ENCODE measurements around the gene MAPK11. TPM values are rescaled to one million over a fixed set of nuclear protein-coding genes. Genes with fewer than 3 reads are reported as not detected.
A peak's percentile ranks its signal among the peaks of the same experiment; 100 is the strongest.
"Not testable (repeated sequence)": the region's sequence is repeated elsewhere in the genome, so short reads cannot be mapped to it uniquely, and the experiment has no call there.

MAPK11 gene
- total RNA-seq, 1 donor from 2014 or later, result 131 TPM

GRCh38 chr22:50275181-50276055 is 5.2 kb upstream of the MAPK11 start:
- Mint-ChIP-seq H3K27me3 (ENCODE audit: unreplicated experiment) (peaks cover 6% of the 10 kb centered on the region), H3K4me1 (ENCODE audit: low read depth, unreplicated experiment) (peaks cover 11% of the 10 kb centered on the region), H3K9me3 (ENCODE audit: unreplicated experiment) (peaks cover 5% of the 10 kb centered on the region), H3K4me3 (ENCODE audit: unreplicated experiment) (no peak overlapping the region), H3K27ac (ENCODE audit: unreplicated experiment) (peak overlapping the region; percentile 55), H3K36me3 (ENCODE audit: unreplicated experiment) (no peaks in the 10 kb centered on the region)
- TF ChIP-seq, protein P1, sequence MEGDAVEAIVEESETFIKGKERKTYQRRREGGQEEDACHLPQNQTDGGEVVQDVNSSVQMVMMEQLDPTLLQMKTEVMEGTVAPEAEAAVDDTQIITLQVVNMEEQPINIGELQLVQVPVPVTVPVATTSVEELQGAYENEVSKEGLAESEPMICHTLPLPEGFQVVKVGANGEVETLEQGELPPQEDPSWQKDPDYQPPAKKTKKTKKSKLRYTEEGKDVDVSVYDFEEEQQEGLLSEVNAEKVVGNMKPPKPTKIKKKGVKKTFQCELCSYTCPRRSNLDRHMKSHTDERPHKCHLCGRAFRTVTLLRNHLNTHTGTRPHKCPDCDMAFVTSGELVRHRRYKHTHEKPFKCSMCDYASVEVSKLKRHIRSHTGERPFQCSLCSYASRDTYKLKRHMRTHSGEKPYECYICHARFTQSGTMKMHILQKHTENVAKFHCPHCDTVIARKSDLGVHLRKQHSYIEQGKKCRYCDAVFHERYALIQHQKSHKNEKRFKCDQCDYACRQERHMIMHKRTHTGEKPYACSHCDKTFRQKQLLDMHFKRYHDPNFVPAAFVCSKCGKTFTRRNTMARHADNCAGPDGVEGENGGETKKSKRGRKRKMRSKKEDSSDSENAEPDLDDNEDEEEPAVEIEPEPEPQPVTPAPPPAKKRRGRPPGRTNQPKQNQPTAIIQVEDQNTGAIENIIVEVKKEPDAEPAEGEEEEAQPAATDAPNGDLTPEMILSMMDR (IDR thresholded peaks at IDR 0.05; ENCODE audit: partially characterized antibody, unreplicated experiment), result no peak
- DNase-seq, result peak; percentile 42

DNA sequence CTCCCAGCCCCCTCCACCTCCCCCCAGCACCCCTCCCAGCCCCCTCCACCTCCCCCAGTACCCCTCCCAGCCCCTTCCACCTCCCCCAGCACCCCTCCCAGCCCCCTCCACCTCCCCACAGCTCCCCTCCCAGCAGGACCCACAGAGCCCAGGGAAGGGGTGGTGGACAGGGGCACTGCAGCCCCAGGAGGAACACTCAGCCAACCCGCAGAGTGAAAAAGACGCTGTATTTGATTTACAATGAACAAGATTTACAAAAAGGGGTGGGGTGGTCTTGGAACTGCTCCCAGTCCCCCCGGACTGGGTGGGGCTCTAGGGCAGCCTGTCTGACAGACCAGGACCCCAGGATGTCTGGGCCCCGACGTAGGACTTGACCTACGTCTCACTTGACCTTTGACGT is 4.6 kb upstream of the MAPK11 start:
- TF ChIP-seq, protein P1 (IDR thresholded peaks at IDR 0.05; ENCODE audit: partially characterized antibody, unreplicated experiment), result no peak
- no peaks in the 10 kb centered on the region for H3K36me3 Mint-ChIP-seq (ENCODE audit: unreplicated experiment)
- H3K27ac Mint-ChIP-seq (ENCODE audit: unreplicated experiment), result peak overlapping the region; percentile 55
- peaks cover 6% of the 10 kb centered on the region for H3K27me3 Mint-ChIP-seq (ENCODE audit: unreplicated experiment)
- DNase-seq, result no peak
- no peak overlapping the region for H3K4me3 Mint-ChIP-seq (ENCODE audit: unreplicated experiment)
- H3K4me1 Mint-ChIP-seq (ENCODE audit: low read depth, unreplicated experiment), result peaks cover 11% of the 10 kb centered on the region
- peaks cover 5% of the 10 kb centered on the region for H3K9me3 Mint-ChIP-seq (ENCODE audit: unreplicated experiment)

DNA sequence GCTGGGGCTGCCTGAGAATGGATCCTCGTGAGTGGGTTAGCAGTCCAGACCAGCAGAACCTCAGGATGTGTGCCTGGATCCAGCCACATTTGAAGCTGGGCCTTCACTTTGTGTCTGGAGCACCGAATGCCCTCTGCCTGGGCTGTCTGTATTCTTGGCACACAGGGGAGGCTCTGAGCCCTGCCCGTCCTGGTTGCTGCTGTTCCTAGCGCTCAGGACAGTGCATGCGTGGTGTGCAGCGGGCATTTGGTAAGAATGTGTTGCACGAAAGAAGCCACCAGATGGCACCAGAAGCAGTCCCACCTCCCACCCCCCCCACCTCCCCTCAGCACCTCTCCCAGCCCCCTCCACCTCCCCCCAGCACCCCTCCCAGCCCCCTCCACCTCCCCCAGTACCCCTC is 4.1 kb upstream of the MAPK11 start:
- Mint-ChIP-seq H3K27ac (ENCODE audit: unreplicated experiment) (peak overlapping the region; percentile 50), H3K4me1 (ENCODE audit: low read depth, unreplicated experiment) (peaks cover 11% of the 10 kb centered on the region), H3K27me3 (ENCODE audit: unreplicated experiment) (peaks cover 6% of the 10 kb centered on the region), H3K36me3 (ENCODE audit: unreplicated experiment) (no peaks in the 10 kb centered on the region), H3K4me3 (ENCODE audit: unreplicated experiment) (peak overlapping the region; percentile 71), H3K9me3 (ENCODE audit: unreplicated experiment) (peaks cover 5% of the 10 kb centered on the region)
- DNase-seq, result peak; percentile 62
- TF ChIP-seq, protein P1 (IDR thresholded peaks at IDR 0.05; ENCODE audit: partially characterized antibody, unreplicated experiment), result no peak

- not testable (repeated sequence) for DNase-seq; H3K36me3 Mint-ChIP-seq (ENCODE audit: unreplicated experiment); H3K27me3 Mint-ChIP-seq (ENCODE audit: unreplicated experiment); H3K9me3 Mint-ChIP-seq (ENCODE audit: unreplicated experiment)
- Mint-ChIP-seq H3K4me1 (ENCODE audit: low read depth, unreplicated experiment) (peaks cover 11% of the 10 kb centered on the region), H3K27ac (ENCODE audit: unreplicated experiment) (peak overlapping the region; percentile 50), H3K4me3 (ENCODE audit: unreplicated experiment) (peak overlapping the region; percentile 71)
These were observed 3.6 kb upstream of the MAPK11 start for GRCh38 chr22:50273781-50274180.

GRCh38 chr22:50273352-50273751 is 3.2 kb upstream of the MAPK11 start:
- DNase-seq; H3K27me3 Mint-ChIP-seq (ENCODE audit: unreplicated experiment); H3K9me3 Mint-ChIP-seq (ENCODE audit: unreplicated experiment); H3K36me3 Mint-ChIP-seq (ENCODE audit: unreplicated experiment): not testable (repeated sequence)
- H3K4me3 Mint-ChIP-seq (ENCODE audit: unreplicated experiment), result peak overlapping the region; percentile 71
- peaks cover 13% of the 10 kb centered on the region for H3K4me1 Mint-ChIP-seq (ENCODE audit: low read depth, unreplicated experiment)
- peak overlapping the region; percentile 50 for H3K27ac Mint-ChIP-seq (ENCODE audit: unreplicated experiment)

Data from glutamatergic neuron (in vitro differentiated cells).